ENCODE measurements around the gene GALK1. TPM values are rescaled to one million over a fixed set of nuclear protein-coding genes. Genes with fewer than 3 reads are reported as not detected.
A peak's percentile ranks its signal among the peaks of the same experiment; 100 is the strongest.

Gene GALK1
- total and polyA plus RNA-seq, 2 of the 13 experiments (the other 11 are each of a cell fraction or from before 2014, with no cell fraction given): 59.9 to 93.6 TPM

- TF ChIP-seq GATAD1 (CRISPR knock-in tag; IDR thresholded peaks at IDR 0.05) (no peak), HDAC6 (IDR thresholded peaks at IDR 0.05; ENCODE audit: low read depth, low read length) (no peak), ZNF446 (CRISPR knock-in tag; IDR thresholded peaks at IDR 0.05) (no peak), ZNF12 (CRISPR knock-in tag; IDR thresholded peaks at IDR 0.05) (no peak), CHD2 (IDR thresholded peaks at IDR 0.05; ENCODE audit: low read depth, low read length) (no peak), NCOA1 (CRISPR knock-in tag; IDR thresholded peaks at IDR 0.05) (no peak), RBAK (CRISPR knock-in tag; IDR thresholded peaks at IDR 0.05) (no peak), ZNF333 (CRISPR knock-in tag; IDR thresholded peaks at IDR 0.05; ENCODE audit: borderline replicate concordance) (no peak), EZH2 (conservative IDR thresholded peaks at IDR 0.05; ENCODE audit: low read depth, low read length) (no peak), BHLHE40 (IDR thresholded peaks at IDR 0.05; ENCODE audit: low read length) (no peak), SMC3 (IDR thresholded peaks at IDR 0.05; ENCODE audit: low read length) (no peak), ZFX (CRISPR knock-in tag; IDR thresholded peaks at IDR 0.05; ENCODE audit: low read depth) (peak; percentile 87), KLF16 (CRISPR knock-in tag; IDR thresholded peaks at IDR 0.05) (peak; percentile 29 to 65; a peak in 1 of 4 replicates), HIC2 (CRISPR knock-in tag; IDR thresholded peaks at IDR 0.05; ENCODE audit: low read depth) (no peak), NR1H2 (CRISPR knock-in tag; IDR thresholded peaks at IDR 0.05; ENCODE audit: borderline replicate concordance, low read depth) (no peak), RERE (CRISPR knock-in tag; IDR thresholded peaks at IDR 0.05; ENCODE audit: low read depth) (no peak), ZNF788 (CRISPR knock-in tag; IDR thresholded peaks at IDR 0.05; ENCODE audit: borderline replicate concordance) (peak; percentile 37; the same call in 1 of the 2 replicates), TFDP2 (CRISPR knock-in tag; IDR thresholded peaks at IDR 0.05) (no peak), ZMAT5 (CRISPR knock-in tag; IDR thresholded peaks at IDR 0.05; ENCODE audit: borderline replicate concordance, low read depth) (no peak), ARHGAP35 (CRISPR knock-in tag; IDR thresholded peaks at IDR 0.05; ENCODE audit: borderline replicate concordance) (0 out of 2 replicates have a peak, but pooled peaks have one; percentile 13), LCORL (IDR thresholded peaks at IDR 0.05) (no peak), LCORL (CRISPR knock-in tag; IDR thresholded peaks at IDR 0.05) (peak; percentile 62; the same call in 1 of the 2 replicates), PLSCR1 (CRISPR knock-in tag; IDR thresholded peaks at IDR 0.05; ENCODE audit: borderline replicate concordance) (no peak)
Observed at GRCh38 chr17:75764417-75764710, 628 bp downstream of the GALK1 start (continued).

Data from HepG2 (cell line).